KG1 (cell line): ENCODE data around the gene ARFGEF3.

Source experiments
- DNase-seq: peaks from one replicate; lab custom pipeline; 2025; lab: John Stamatoyannopoulos, UW

ARFGEF3 gene

DNA sequence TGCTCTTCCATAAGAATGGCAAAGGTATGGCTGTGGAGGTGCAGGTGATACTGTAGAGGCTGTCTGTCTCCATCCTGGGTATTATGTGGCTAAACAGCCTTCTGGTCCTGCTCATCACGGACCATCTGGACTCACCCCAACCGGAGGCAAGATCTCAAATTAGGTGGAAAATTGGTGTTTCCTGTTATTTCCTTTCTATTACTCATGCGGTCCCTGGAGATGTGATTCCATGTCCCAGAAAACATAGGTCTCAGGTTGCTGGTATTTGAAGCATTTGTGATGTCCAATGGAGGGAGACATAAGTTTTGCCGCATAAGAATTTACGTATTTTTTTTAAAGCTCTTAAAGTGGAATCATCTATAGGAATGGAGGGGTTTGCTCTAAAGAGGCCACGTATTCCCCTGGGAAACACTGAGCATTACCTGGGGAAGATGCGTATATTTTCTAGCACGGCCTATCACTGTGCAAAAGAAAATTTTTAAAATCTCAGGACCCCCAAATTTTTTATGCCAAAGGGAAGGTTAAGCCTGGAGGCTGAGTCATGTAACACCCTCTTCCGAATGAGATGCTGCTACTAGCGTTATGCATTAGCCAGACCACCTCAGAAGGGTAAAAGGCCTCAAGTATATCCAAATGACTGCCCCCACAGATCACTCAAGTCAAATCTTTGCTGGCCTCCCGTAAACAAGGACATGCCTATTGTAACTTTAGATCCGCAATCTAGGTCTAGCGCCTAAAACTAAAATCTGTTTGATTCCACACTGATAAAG is 78.9 kb downstream of the ARFGEF3 start:
- no peak for DNase-seq

GRCh38 chr6:138241381-138241780 is 79.6 kb downstream of the ARFGEF3 start:
- DNase-seq: no peak

GRCh38 chr6:138241934-138242333 is 80.2 kb downstream of the ARFGEF3 start:
- no peak for DNase-seq

DNA sequence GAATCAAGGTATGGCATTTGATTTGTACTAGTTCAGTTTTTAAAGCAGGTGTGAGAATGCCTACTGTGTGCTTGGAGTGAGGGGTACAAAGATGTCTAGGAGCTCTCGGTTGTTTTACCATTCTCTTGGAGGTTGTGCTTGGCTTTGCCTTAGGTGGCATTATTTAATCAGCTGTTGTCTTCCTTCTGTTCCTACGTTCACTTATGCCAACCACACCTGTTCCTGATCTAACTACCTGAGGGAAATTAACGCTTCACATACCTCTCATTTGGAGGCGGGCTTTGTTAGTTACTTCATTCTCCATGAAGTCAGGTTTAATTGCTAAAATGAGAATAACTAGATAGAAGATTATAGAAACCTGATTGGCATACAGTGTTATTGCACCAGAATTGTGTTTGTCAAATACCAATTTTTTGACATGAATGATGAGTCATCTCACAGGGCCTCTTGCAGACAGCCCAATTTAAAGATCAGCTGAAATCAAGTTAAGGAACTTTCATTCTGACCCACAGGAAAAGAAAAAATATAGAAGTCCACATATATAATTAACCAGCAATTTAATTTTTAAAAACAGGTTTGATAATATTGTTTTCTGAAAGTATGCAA is 81.4 kb downstream of the ARFGEF3 start:
- no peak for DNase-seq

GRCh38 chr6:138245751-138246150 is 84.0 kb downstream of the ARFGEF3 start:
- DNase-seq: no peak

- no peak for DNase-seq
Measured at GRCh38 chr6:138246650-138247440, 85.1 kb downstream of the ARFGEF3 start.

DNA sequence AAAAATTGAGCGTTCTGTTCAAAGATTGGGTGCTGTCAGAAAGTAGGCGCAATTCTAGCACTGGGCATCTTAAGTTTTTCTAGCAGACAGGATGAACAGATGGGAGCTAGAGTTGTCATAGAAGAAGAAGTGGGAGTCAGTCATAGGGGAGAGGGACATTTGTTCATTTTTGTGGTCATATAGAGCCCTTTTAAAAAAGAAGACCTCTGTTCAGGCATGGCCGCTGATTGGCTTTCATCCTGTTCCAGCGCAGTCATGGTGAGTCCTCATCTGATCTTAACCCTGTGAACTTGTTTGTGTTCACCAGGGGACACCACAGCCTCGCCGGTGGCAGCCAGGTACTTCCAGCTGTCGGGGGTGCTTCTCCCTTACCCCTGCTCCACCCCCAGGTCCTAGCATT is 86.3 kb downstream of the ARFGEF3 start:
- no peak for DNase-seq

DNA sequence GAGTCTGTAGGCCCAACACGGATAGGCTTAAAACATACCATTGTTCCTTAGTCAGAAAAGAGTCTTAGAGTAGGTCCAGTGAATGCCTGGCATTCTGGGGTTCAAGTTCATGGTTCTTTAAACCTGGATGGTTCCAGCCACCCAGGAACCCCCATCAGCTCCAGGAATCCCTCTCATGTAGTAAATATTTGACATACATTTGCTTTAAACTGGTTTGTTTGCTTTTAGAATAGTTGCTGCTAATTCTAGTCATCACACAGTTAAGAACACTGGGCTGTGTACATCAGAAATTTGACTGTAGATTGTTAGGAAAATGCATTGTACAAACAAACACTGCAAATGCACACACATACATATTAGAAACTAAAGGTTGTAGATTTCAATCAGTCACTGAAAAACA is 87.1 kb downstream of the ARFGEF3 start:
- DNase-seq: no peak

GRCh38 chr6:138250053-138250452 is 88.3 kb downstream of the ARFGEF3 start:
- DNase-seq: no peak

GRCh38 chr6:138250513-138251247 is 88.9 kb downstream of the ARFGEF3 start:
- no peak for DNase-seq

GRCh38 chr6:138253731-138254130 is 92.0 kb downstream of the ARFGEF3 start:
- no peak for DNase-seq

- DNase-seq: no peak
Measured at GRCh38 chr6:138255443-138255842, 93.7 kb downstream of the ARFGEF3 start.

DNA sequence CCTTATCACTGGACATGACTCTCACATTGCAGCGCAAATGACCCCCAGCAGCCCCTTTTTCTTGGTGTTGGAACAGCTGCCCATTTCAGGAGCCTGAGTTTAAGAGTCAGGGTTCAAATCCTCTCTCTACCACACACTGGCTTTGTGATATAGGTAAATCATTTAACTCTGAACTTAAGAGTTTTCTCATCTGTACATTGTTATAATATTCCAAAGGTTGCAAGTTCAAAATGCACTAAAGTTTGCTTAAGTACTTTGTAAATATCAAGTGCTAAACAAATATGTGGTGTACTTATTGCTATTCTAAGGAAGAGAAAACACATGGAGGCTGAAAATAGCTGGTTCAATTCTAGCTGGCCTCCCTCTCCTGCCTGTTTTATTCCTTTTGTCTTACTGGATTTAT is 95.9 kb downstream of the ARFGEF3 start:
- DNase-seq: no peak

GRCh38 chr6:138258197-138258596 is 96.5 kb downstream of the ARFGEF3 start:
- DNase-seq: no peak

DNA sequence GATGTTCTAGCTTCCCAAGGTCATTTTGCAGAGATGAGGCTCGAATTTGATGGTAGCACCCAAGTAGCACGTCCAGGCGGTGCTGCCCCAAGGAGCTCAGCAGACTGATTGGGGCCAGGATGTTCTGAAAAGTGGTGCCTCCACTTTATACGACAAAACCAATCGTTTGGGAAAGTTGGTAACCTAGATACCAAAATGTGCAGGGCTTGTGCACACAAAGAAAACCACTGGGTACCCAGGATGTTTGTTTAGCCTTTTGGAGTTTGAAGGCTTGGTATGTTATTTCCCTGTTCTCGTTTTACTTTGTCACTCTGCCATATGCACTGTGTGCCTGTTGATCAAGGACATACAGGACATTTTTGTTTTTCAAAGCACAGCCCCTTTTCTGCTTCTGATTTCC is 97.3 kb downstream of the ARFGEF3 start:
- DNase-seq: no peak

GRCh38 chr6:138261116-138261780 is 99.5 kb downstream of the ARFGEF3 start:
- no peak for DNase-seq

DNA sequence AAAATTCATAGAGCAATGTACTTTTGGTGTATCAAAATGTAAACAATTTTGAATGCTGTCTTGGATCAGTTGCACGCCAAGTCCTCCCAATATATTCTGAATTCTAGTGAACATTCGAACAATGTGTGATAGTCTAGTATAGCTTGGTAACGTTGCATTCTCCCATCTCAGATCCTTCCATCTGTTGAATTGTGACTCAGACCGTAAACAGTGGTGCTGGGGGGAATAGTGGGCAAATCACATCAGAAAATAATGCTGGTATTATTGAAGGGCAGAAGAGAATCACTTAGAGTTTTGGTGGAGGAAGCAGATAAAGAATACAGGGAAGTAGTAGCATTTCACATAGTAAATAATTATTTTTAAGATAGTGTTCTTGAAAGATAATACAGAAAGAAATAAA is 102.2 kb downstream of the ARFGEF3 start:
- no peak for DNase-seq

- no peak for DNase-seq
Measured at GRCh38 chr6:138264372-138264880, 102.7 kb downstream of the ARFGEF3 start.

- no peak for DNase-seq
Measured at GRCh38 chr6:138266095-138266494, 104.4 kb downstream of the ARFGEF3 start.

GRCh38 chr6:138267971-138268895 is 106.5 kb downstream of the ARFGEF3 start:
- DNase-seq: no peak
